Measurements from ENCODE around the gene MCU. TPM values are rescaled to one million over a fixed set of nuclear protein-coding genes. Genes with fewer than 3 reads are reported as not detected.

Gene MCU
- total and polyA plus RNA-seq, 2 donors (not counting 1 experiment from before 2014, with no cell fraction given) = 11.7 to 21.1 TPM

GRCh38 chr10:72738486-72738885 lies 46.5 kb downstream of the MCU start:
- no peak for ATAC-seq (ENCODE audit: low read depth)
- no peak overlapping the region for H3K9ac ChIP-seq (ENCODE audit: low read length)

GRCh38 chr10:72740528-72740927 lies 48.6 kb downstream of the MCU start:
- Histone ChIP-seq H3K79me2 (ENCODE audit: control insufficient read depth, insufficient read depth, low read length) (peaks cover 8% of the 10 kb centered on the region), H3K27me3 (replicated peaks in 1 of 4; ENCODE audit: control extremely low read depth in 1 of 4, control insufficient read depth in 3 of 4, insufficient read depth in 4 of 4, low read length in 3 of 4) (no peaks in the 10 kb centered on the region), H3K36me3 (replicated peaks in 1 of 2; ENCODE audit: control extremely low read depth in 1 of 2, control insufficient read depth in 1 of 2, extremely low read depth in 1 of 2, insufficient read depth in 2 of 2, low read length in 1 of 2) (no peaks in the 10 kb centered on the region), H3K9ac (ENCODE audit: low read length) (no peak overlapping the region), H3K27ac (ENCODE audit: low read length in 2 of 2) (no peak overlapping the region), H3K4me2 (replicated peaks; ENCODE audit: low read depth, low read length, poor library complexity, severe bottlenecking) (no peak overlapping the region), H3K9me3 (ENCODE audit: control extremely low read depth in 1 of 3, control insufficient read depth in 2 of 3, insufficient read depth in 1 of 3, low read length in 2 of 3) (no peaks in the 10 kb centered on the region), H3K4me1 (ENCODE audit: control insufficient read depth in 2 of 2, insufficient read depth in 2 of 2, low read length in 2 of 2) (peaks cover 0 to 3% of the 10 kb centered on the region in 2 donors), H4K20me1 (ENCODE audit: control insufficient read depth, insufficient read depth, low read length, poor library complexity, severe bottlenecking) (peaks cover 4% of the 10 kb centered on the region), H2AFZ (ENCODE audit: insufficient read depth, low read depth, low read length, poor library complexity, severe bottlenecking) (no peak overlapping the region), H3K4me3 (ENCODE audit: control extremely low read depth in 1 of 5, extremely low read depth in 1 of 5, insufficient read depth in 1 of 5, low read depth in 2 of 5, low read length in 4 of 5) (no peak overlapping the region)
- intact Hi-C loops (cut with micrococcal nuclease) = no loop called here
- no peaks in the 10 kb centered on the region for H3K27me3 Mint-ChIP-seq
- ChIA-PET POLR2A (no interaction called here), CTCF (no interaction called here)
- no peak for TF ChIP-seq CTCF (IDR thresholded peaks at IDR 0.05)
- TF ChIP-seq EZH2 (IDR thresholded peaks at IDR 0.05; ENCODE audit: borderline replicate concordance, insufficient read depth, low read depth, low read length, poor library complexity, severe bottlenecking) = no peak
- no peaks in the 10 kb centered on the region for H3K9me3 Mint-ChIP-seq (ENCODE audit: insufficient read depth)
- no peak for DNase-seq
- 100% methylated on average over 1 of the region's 2 CpGs for WGBS (ENCODE audit: insufficient coverage)
- no peak for ATAC-seq (ENCODE audit: low read depth)
- H3K4me3 Mint-ChIP-seq = no peak overlapping the region
- peaks cover 29% of the 10 kb centered on the region for H3K4me1 Mint-ChIP-seq
- H3K27ac Mint-ChIP-seq = no peak overlapping the region

More at GRCh38 chr10:72738486-72738885, 46.5 kb downstream of the MCU start:
- intact Hi-C loops (cut with micrococcal nuclease) = no loop called here
- Histone ChIP-seq H3K4me2 (replicated peaks; ENCODE audit: low read depth, low read length, poor library complexity, severe bottlenecking) (no peak overlapping the region), H3K27ac (ENCODE audit: low read length in 2 of 2) (no peak overlapping the region), H4K20me1 (ENCODE audit: control insufficient read depth, insufficient read depth, low read length, poor library complexity, severe bottlenecking) (peaks cover 4% of the 10 kb centered on the region), H3K79me2 (ENCODE audit: control insufficient read depth, insufficient read depth, low read length) (peaks cover 8% of the 10 kb centered on the region), H3K4me1 (ENCODE audit: control insufficient read depth in 2 of 2, insufficient read depth in 2 of 2, low read length in 2 of 2) (peaks cover 0 to 3% of the 10 kb centered on the region in 2 donors), H3K36me3 (replicated peaks in 1 of 2; ENCODE audit: control extremely low read depth in 1 of 2, control insufficient read depth in 1 of 2, extremely low read depth in 1 of 2, insufficient read depth in 2 of 2, low read length in 1 of 2) (no peaks in the 10 kb centered on the region), H2AFZ (ENCODE audit: insufficient read depth, low read depth, low read length, poor library complexity, severe bottlenecking) (no peak overlapping the region), H3K27me3 (replicated peaks in 1 of 4; ENCODE audit: control extremely low read depth in 1 of 4, control insufficient read depth in 3 of 4, insufficient read depth in 4 of 4, low read length in 3 of 4) (no peaks in the 10 kb centered on the region), H3K4me3 (ENCODE audit: control extremely low read depth in 1 of 5, extremely low read depth in 1 of 5, insufficient read depth in 1 of 5, low read depth in 2 of 5, low read length in 4 of 5) (no peak overlapping the region), H3K9me3 (ENCODE audit: control extremely low read depth in 1 of 3, control insufficient read depth in 2 of 3, insufficient read depth in 1 of 3, low read length in 2 of 3) (no peaks in the 10 kb centered on the region)
- H3K9me3 Mint-ChIP-seq (ENCODE audit: insufficient read depth) = no peaks in the 10 kb centered on the region
- H3K27ac Mint-ChIP-seq = no peak overlapping the region
- H3K4me3 Mint-ChIP-seq = no peak overlapping the region
- WGBS (ENCODE audit: insufficient coverage) = no CpG with 5 or more reads among the region's 2 CpGs
- ChIA-PET CTCF (interaction anchor here (0.6 kb wide), 1 partner anchor 273 kb away, joined by 3 read pairs; no protein-coding TSS in a partner anchor), POLR2A (no interaction called here)
- DNase-seq = no peak
- H3K4me1 Mint-ChIP-seq = peaks cover 32% of the 10 kb centered on the region
- TF ChIP-seq EZH2 (IDR thresholded peaks at IDR 0.05; ENCODE audit: borderline replicate concordance, insufficient read depth, low read depth, low read length, poor library complexity, severe bottlenecking) (no peak), CTCF (IDR thresholded peaks at IDR 0.05) (no peak)
- no peaks in the 10 kb centered on the region for H3K27me3 Mint-ChIP-seq

Data from B cell (primary cell).